ENCODE measurements around the gene CEP83. TPM values are rescaled to one million over a fixed set of nuclear protein-coding genes. Genes with fewer than 3 reads are reported as not detected.
"Not testable (repeated sequence)": the region's sequence is repeated elsewhere in the genome, so short reads cannot be mapped to it uniquely, and the experiment has no call there.

CEP83 gene
- total RNA-seq, 2 experiments from 2014 or later: 29.2 to 29.6 TPM

DNA sequence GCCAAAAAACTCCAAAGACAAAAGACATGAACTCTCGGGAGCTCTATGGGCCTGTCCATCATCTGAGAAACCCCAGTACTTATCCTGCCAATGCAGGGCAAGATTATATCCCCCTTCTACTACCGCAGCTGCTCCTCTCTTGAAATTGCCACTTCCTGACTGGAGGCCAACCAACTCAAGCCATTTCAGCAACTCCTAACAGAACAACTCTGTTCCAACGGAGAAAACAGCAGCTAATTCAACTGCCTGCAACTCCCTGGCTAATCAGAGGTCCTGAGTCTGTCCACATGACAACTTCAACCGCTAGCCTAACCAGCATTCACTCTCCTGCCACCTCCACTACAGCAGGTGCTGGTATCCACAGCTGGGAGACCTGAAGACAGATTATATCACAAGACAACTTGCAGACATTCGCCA, 24.1 kb downstream of the CEP83 start:
- ChIA-PET POLR2A (no interaction called here), CTCF (interaction anchor here (1.5 kb wide), 1 partner anchor 300 kb away, joined by 4 read pairs; no protein-coding TSS in a partner anchor)

DNA sequence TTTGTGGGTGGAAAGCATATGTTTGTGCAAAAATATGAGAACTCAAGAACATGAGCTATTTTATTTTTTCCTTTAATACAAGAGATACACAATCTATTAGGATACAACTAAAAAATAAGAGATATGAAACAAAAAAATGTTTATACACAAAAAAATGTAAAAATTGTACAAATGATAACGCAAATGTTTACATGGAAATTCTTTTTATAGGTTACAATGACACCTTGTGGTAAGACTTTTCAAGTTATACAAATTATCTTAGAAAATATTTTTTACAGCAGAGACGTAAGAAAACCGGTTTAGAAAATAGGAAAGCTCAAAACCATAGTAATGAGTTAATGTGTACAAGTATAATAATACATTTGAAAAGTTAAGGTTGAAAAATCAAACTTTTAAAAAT, 25.5 kb downstream of the CEP83 start:
- ChIA-PET POLR2A (no interaction called here), CTCF (interaction anchor here (0.8 to 1.8 kb wide), 2 partner anchors 25 to 195 kb away, joined by 3 to 4 read pairs; no protein-coding TSS in a partner anchor)

DNA sequence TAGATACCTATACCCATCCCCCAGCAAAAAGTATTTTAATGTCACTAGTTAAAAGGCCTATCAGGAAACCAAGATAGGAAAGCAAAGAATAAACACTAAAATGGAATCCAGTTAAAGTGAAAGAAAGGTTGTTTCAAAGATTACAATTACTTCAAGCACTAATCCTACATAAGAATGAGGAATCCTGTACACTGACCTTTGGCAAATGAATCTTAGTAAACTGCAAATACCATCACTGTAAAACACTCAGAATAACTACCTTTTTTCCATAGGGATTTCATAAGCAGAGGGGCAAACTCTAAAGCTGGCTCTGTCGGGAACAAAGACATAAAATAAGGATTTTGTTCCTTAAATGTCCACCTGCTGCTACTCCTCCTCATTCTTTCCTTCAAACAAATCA, 25.9 kb downstream of the CEP83 start:
- CTCF ChIA-PET: interaction anchor here (0.8 to 1.8 kb wide), 2 partner anchors 25 to 194 kb away, joined by 3 to 4 read pairs; no protein-coding TSS in a partner anchor

DNA sequence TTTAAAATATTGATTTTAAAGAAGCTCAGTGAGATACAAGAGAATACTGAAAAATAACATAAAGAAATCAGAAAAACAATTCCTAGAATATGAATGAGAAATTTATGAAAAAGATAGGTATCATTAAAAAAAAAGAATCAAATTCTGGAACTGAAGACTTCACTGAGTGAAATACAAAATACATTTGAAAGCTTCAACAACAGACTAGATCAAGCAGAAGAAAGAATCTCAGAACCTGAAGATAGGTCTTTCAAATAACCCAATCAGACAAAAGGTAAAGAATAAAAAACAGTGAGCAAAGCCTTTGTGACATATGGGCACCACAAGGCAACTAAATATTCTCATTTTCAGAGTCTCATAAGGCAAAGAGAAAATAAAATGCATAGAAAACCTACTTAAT, 29.4 kb downstream of the CEP83 start:
- CTCF ChIA-PET: no interaction called here
- POLR2A ChIA-PET: no interaction called here

More for the DNA sequence above, 25.9 kb downstream of the CEP83 start:
- POLR2A ChIA-PET: no interaction called here

DNA sequence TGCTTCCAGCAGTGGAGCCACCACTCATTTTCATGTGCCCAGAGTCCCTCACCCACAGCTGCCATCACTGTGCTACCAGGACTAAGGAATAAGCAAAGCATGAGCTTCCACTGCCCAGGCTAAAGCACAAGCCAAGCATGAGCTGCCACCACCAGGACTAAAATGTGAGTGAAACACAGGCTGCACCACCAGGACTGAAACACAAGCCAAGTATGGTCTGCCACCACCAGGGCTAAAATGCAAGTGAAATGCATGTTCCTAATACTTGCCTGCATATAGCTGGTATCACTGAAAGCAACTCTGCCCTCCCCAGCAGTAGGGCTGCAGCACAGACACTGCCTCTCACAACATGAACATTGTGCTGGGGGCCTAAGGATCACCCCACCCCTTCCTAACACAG, 30.0 kb downstream of the CEP83 start:
- ChIA-PET POLR2A (no interaction called here), CTCF (interaction anchor here (0.5 kb wide), 1 partner anchor 306 kb away, joined by 3 read pairs; no protein-coding TSS in a partner anchor)

DNA sequence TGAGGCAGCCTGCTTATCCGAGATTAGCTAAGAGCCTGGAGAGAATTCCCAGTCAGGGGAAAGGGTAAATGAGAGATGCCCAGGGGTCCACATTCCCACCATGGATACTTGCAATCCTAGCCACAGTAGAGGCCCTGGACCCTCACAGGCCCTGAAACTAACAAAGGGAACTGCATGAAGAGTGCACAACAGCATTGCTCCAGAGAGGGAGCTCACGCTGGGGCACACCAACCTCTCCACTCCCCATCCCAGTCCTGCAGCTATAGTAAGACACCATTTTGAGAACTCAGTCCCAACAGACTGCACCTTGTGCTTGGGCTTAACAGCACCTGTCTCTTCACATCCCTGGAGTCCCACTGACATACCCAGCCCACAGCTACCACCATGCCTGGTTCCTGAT, 30.5 kb downstream of the CEP83 start:
- POLR2A ChIA-PET: no interaction called here
- CTCF ChIA-PET: interaction anchor here (0.5 kb wide), 1 partner anchor 306 kb away, joined by 3 read pairs; no protein-coding TSS in a partner anchor

DNA sequence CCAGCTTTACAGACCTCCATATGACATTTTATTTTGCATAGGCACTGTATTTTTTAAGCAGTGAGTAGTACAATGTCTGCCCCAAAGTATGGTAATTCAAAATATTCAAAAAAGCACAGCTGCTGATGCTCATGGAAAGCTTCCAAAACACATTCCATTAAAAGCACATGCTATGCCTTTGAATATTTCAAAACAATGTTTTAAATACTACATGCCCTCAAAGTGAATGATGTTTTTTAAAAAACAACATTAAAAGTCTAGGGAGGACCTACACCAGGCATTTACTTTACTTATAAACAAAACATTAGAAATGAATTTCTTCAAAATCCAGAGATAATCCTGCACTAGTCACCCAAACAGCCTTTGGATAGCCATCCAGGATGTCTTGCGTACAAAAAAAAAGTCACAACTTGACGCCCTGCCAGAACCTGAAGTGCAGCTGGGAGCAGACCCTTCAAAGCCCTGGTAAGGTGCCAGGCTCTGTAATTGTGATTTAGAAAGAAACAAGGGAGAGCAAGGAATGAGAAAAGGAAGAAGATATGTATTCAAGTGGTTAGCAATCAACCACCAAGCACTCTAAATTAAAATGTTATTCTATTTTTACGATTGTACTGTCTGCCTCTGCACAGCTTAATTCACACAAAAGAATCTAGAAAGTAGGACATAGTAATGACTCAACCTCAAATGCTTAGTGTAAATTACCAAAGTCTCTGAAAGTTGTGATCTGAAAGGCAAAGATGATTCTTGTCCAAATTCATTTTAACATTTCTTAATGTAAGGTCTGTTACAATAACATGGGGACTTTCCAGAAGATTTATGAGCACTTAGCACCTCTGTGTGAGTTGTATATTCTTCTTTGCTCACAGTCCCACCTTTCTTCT, 31.9 kb downstream of the CEP83 start:
- ChIA-PET POLR2A (no interaction called here), CTCF (no interaction called here)

DNA sequence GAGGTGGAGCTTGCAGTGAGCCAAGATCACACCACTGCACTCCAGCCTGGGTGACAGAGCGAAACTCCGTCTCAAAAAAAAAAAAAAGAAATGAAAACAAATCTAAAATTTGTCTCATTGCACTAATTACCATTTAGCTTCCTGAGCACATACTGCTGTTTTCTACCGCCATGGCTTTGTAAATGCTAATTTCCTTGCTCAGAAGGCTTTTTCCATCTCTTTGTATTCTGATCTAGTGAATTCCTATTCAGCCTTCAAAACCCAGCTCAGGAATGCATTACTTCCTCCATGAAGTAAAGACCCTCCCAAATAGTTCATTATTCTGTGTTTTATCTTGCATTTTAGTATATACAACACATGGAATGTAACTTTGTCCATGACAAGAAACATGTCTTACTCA, 33.6 kb downstream of the CEP83 start:
- ChIA-PET CTCF (no interaction called here), POLR2A (no interaction called here)

DNA sequence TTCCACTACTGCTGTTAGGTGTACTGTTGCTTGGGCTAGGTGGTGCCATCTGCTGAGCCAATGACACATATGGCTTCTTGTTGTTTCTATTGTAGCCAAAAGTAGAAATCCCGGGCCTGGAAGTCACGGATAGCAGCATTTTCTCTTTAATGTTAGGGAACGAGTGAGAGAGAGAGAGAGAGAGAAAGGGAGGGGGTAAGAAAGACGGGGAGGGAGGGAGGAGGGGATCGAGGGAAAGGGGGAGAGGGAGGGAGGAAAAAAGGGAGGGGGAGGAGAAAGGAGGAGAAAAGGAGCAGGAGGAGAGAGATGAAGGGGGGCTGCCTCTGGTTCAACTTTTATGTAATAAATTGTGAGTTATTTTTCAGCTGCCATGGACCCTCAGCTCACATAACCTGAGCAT, 34.8 kb downstream of the CEP83 start:
- CTCF ChIA-PET, POLR2A ChIA-PET: not testable (repeated sequence)

DNA sequence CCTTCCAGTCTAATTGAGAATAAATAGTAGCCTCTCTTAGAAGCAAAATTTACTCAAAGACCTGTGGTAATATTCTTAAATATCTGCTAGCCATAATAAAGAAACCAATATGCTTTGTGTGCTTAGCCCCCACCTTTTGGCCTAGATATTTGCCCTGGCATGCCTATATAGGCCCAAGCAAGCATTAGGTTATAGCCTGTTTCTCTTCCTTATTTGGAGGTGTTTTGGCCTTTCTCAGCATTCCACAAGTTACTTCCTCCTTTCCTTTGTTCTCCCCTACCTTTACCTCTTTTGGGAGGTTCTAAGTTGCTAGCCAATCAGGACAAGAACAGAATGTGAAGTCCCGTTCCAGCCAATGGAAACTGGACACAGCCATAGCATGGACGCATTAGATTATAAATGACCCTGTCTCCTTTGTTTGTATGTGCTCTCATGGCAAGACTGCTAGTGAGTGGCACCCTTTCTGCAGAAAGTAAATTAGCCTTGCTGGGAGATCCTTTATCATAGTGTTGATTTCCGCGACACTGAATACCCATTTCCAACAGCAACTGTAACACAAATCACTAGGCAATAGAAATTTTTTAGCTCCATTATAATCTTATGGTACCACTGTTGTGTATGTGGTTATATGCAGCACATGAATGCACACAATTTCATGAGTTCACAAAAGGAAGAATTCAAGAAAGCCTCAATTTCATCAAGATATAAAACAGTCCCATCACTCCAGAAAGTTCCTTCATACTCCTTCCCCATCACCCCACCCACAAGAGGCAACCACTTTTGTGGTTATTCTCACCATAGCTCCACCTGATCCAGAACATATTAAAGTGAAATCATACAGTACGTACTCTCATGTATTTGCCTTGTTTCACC, 37.6 kb downstream of the CEP83 start:
- POLR2A ChIA-PET: no interaction called here
- CTCF ChIA-PET: no interaction called here

DNA sequence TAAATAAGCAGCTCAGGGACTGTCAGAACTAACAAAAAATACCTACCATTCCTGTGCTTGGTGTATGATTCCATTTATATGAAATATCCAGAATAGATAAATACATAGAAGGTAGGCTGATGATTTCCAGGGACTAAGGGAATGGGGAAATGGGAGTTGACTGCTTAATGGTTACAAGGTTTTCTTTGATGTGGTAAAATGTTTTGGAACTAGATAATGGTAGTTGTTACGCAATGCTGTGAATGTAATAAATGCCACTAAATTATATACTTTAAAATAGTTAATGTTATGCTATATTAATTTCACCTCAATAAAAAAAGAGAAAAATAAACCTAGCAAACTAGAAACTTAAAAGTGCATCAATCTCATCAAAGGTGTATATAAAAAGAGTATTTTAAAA, 41.1 kb downstream of the CEP83 start:
- POLR2A ChIA-PET: no interaction called here
- CTCF ChIA-PET: no interaction called here

DNA sequence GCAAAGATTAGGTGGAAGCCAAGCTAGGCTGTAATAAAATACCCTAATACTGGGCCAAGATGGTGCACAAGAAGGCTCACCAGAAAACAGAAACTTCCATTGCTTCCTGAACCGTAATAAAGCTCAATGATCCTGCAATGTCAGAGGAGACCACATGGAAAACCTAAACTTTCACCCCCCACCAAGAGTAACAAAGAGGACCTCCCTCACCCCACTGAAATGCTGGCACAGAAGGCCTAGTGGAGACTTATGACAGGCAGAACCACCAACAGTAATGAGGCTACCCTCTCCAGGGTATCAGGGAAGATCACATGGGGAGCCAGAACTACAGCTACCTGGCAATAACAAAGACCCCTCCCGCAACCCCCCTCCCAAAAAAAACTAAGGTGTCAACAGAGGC, 43.1 kb downstream of the CEP83 start:
- CTCF ChIA-PET: no interaction called here
- POLR2A ChIA-PET: no interaction called here

DNA sequence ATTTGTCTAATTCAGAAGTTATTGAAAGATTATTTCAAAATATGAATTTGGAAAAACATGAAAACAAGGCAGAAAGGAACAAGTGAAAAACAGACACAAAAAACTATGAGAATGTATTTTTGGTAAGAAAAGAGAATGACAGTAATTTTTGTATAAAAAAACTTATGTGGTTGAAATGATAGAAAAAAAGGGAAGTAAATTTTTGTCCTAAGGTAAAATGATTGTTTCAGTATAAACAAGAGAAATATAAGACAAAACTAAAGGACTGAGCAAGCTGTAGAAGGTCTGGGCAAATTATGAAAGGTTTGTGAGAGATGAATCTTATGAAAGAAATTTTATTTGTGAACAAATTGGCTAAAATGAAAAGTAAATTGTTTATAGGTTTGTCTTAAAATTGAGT, 44.6 kb downstream of the CEP83 start:
- ChIA-PET POLR2A (no interaction called here), CTCF (no interaction called here)

DNA sequence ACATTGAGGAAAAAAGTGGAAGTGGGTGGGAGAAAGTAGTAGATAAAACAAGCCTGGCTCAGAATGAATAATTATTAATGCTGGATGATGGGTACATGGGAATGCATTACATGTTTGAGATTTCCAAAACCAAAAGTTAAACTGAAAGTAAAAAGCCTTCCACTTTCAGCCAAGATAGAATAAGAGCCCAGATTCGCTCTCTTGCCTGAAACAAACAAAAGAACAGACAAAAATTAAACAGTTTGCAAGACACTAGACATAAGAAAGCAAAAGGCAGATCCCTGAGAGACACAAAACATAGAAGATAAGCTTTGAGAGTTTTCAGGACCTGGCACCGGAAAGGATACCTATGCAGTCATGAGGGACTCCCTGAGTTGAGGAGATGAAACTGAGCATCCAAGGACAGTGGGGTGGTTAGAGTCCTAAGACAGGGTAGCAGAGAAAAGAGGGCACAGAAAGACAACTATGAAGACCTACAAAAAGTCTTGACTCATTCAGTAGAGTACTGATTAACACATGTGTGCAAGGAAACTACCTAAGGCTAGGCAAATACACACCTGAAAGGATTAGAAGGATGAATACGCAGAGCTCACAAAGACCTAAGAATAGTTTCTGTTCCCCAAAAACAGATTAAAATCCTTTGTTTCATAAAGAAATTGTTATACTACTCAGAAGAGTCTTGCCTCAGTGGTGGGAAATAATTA, 54.1 kb downstream of the CEP83 start:
- CTCF ChIA-PET: interaction anchor here (0.6 kb wide), 1 partner anchor 335 kb away, joined by 4 read pairs; no protein-coding TSS in a partner anchor

DNA sequence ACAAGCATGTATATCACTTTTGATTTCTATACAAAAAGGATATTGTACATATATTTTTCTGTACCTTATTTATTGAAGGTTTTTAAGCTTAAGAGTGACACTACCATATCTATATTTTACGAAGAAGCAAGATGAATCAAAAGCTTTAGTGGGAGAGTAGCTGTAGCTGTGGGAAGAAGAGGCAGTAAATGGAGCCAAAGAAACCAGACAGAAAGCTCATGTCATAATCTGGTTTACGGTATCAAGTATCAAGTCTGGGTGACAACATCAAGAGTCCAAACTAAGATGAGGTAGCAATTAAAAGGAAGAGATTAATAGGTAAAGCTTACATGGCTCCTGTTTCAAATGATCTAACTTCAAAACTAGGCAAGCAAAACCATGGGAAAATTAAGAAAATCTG, 54.8 kb downstream of the CEP83 start:
- CTCF ChIA-PET: no interaction called here
- POLR2A ChIA-PET: no interaction called here

More for the DNA sequence above, 54.1 kb downstream of the CEP83 start:
- POLR2A ChIA-PET: no interaction called here

DNA sequence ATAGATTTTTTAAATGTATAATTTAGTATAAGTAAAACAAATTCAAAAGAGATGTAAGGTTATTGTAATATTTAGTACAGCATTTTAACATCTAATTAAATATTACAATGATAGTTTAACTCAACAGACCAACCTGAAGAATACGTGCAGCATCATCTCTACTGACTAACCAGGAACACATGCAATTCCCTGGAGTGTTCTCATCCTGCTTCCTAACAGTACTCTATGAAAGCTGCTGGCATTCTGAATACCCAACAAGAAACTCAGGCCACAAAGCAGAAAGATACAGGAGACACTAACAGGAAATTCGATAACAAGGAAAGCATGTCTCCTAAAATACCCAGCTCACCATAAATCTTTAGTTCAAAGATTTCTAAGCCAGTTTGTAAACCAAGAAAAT, 58.3 kb downstream of the CEP83 start:
- POLR2A ChIA-PET: no interaction called here
- CTCF ChIA-PET: no interaction called here

DNA sequence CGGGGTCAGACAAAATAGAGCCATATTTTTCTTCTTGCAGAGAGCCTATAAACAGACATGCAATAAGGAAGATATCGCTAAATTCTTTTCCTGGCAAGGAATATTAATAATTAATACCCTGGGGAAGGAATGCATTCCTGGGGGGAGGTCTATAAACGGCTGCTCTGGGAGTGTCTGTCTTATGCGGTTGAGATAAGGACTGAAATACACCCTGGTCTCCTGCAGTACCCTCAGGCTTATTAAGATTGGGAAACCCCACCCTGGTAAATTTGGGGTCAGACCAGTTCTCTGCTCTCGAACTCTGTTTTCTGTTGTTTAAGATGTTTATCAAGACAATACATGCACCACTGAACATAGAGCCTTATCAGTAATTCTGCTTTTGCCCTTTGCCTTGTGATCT, 61.0 kb downstream of the CEP83 start:
- CTCF ChIA-PET: not testable (repeated sequence)
- POLR2A ChIA-PET: interaction anchor here (0.6 kb wide), 1 partner anchor 264 kb away, joined by 5 read pairs; no protein-coding TSS in a partner anchor

DNA sequence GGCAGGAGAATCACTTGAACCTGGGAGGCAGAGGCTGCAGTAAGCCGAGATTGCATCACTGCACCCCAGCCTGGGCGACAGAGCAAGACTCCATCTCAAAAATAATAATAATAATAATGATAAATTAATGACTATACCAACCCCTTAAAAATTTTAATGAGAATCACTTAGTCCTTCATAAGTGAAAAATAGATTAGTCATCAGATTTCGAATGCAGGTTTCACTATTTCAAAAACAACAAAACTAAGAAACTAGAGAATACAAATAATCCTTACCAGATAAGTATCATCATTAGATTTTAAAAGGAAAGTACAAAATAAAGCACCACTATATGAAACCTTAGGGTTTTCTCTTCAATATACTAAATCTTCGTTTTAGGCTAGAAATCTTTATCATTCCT, 62.3 kb downstream of the CEP83 start:
- POLR2A ChIA-PET: no interaction called here

DNA sequence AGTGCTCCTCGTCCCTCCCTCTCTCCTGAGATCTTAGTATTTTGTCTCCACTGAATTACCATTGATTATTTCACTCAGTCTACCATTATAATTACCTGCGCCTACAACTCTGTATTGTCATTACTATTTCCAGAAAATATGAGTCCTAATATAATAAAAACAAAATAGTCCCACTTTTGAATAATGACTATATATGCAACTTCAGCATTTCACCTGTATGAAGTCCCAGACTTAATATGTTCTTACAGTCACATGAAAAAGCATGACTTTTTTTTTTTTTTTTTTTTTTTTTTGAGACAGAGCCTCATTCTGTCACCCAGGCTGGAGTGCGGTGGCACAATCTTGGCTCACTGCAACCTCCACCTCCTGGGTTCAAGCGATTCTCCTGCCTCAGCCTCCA, 63.7 kb downstream of the CEP83 start:
- CTCF ChIA-PET, POLR2A ChIA-PET: not testable (repeated sequence)

More for the DNA sequence above, 62.3 kb downstream of the CEP83 start:
- CTCF ChIA-PET: no interaction called here

DNA sequence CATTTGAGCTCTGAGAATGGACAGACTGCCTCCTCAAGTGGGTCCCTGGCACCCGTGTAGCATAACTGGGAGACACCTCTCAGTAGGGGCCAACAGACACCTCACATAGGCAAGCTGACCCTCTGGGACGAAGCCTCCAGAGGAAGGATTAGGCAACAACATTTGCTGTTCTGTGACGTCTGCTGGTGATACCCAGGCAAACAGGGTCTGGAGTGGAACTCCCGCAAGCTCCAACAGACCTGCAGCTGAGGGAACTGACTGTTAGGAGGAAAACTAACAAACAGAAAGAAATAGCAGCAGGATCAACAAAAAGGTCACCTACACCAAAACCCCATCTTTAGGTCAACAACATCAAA, 69.6 kb downstream of the CEP83 start:
- ChIA-PET POLR2A (no interaction called here), CTCF (no interaction called here)
